B cell (primary cell): Measurements from ENCODE around the gene TRIM44. TPM values are rescaled to one million over a fixed set of nuclear protein-coding genes. Genes with fewer than 3 reads are reported as not detected.

Source experiments
- ATAC-seq: fragments of 200-7000 bp; cut with Tn5 transposase; one replicate; pipeline ENCODE4 v1.10.0; 2021; ENCODE audit warnings: low read depth, mild to moderate bottlenecking, moderate number of reproducible peaks, moderate library complexity
- CTCF ChIA-PET: fragments of 350-600 bp; sonication (Branson Sonifier 250); formaldehyde crosslinking; loops from one replicate; lab custom pipeline; 2021; ENCODE audit warnings: antibody characterized with exemption, inconsistent platforms; lab: Charles Lee
- POLR2A ChIA-PET: fragments of 350-600 bp; sonication (Branson Sonifier 250); formaldehyde crosslinking; loops from one replicate; lab custom pipeline; 2021; ENCODE audit warnings: antibody characterized with exemption; lab: Charles Lee
- DNase-seq: peaks from one replicate; pipeline ENCODE4 v3.0.0; 2013
- H2AFZ ChIP-seq: 2 replicates; pipeline ENCODE4 v1.6.1; 2012; ENCODE audit warnings: mild to moderate bottlenecking, low read depth, low read length; ENCODE audit not compliant: insufficient read depth, poor library complexity, severe bottlenecking
- H3K27ac ChIP-seq, 2 donors: 1 replicate in 1 of 2; 2 replicates in 1 of 2; pipeline ENCODE4 v1.5.1; 2012 to 2013; ENCODE audit warnings: low read length in 2 of 2, mild to moderate bottlenecking in 2 of 2, moderate library complexity in 1 of 2
- H3K27me3 ChIP-seq, 4 experiments: fragments of 200-600 bp in 1 of 4; sonication (generic) in 1 of 4; replicated peaks in 1 of 4; 1 replicate in 2 of 4; 2 replicates in 2 of 4; pipeline versions ENCODE4 v1.6.1 to v1.7.0; 2013 to 2016; ENCODE audit warnings: low read length in 3 of 4, mild to moderate bottlenecking in 2 of 4, mixed read lengths in 1 of 4, moderate library complexity in 1 of 4; ENCODE audit not compliant: insufficient read depth in 4 of 4, control insufficient read depth in 3 of 4; ENCODE audit errors: control extremely low read depth in 1 of 4
- H3K36me3 ChIP-seq, 2 experiments: replicated peaks in 1 of 2; 1 replicate in 1 of 2; 2 replicates in 1 of 2; pipeline versions ENCODE4 v1.6.1 to v1.7.1; 2013; ENCODE audit warnings: low read length in 1 of 2; ENCODE audit not compliant: insufficient read depth in 2 of 2, control insufficient read depth in 1 of 2; ENCODE audit errors: control extremely low read depth in 1 of 2, extremely low read depth in 1 of 2
- H3K4me1 ChIP-seq, 2 donors: fragments of 200-600 bp in 1 of 2; sonication (generic) in 1 of 2; 1 replicate in 1 of 2; 2 replicates in 1 of 2; pipeline versions ENCODE4 v1.5.1 to v1.6.1; 2013 to 2017; ENCODE audit warnings: low read length in 2 of 2; ENCODE audit not compliant: control insufficient read depth in 2 of 2, insufficient read depth in 2 of 2
- H3K4me2 ChIP-seq: replicated peaks from 2 replicates; pipeline ENCODE3; 2012; ENCODE audit warnings: mild to moderate bottlenecking, low read depth, low read length; ENCODE audit not compliant: poor library complexity, severe bottlenecking
- H3K4me3 ChIP-seq, 5 experiments: fragments of 200-600 bp in 1 of 5; sonication (generic) in 1 of 5; 1 replicate in 3 of 5; 2 replicates in 2 of 5; pipeline versions ENCODE4 v1.5.1 to v1.7.0; 2011 to 2016; ENCODE audit warnings: low read length in 4 of 5, mild to moderate bottlenecking in 4 of 5, low read depth in 2 of 5, control low read depth in 1 of 5, moderate library complexity in 1 of 5; ENCODE audit not compliant: insufficient read depth in 1 of 5; ENCODE audit errors: control extremely low read depth in 1 of 5, extremely low read depth in 1 of 5
- H3K79me2 ChIP-seq: fragments of 200-600 bp; sonication (generic); one replicate; pipeline ENCODE4 v1.6.0; 2016; ENCODE audit warnings: low read length; ENCODE audit not compliant: control insufficient read depth, insufficient read depth
- H3K9ac ChIP-seq: fragments of 200-600 bp; sonication (generic); 2 replicates; pipeline ENCODE4 v1.6.1; 2017; ENCODE audit warnings: mild to moderate bottlenecking, low read length, moderate library complexity
- H3K9me3 ChIP-seq, 3 donors: one replicate each; pipeline versions ENCODE4 v1.6.1 to v1.7.1; 2013; ENCODE audit warnings: low read length in 2 of 3; ENCODE audit not compliant: control insufficient read depth in 2 of 3, insufficient read depth in 1 of 3; ENCODE audit errors: control extremely low read depth in 1 of 3
- H4K20me1 ChIP-seq: 2 replicates; pipeline ENCODE4 v1.6.0; 2012; ENCODE audit warnings: mild to moderate bottlenecking, low read length; ENCODE audit not compliant: insufficient read depth, control insufficient read depth, poor library complexity, severe bottlenecking
- H3K27ac Mint-ChIP-seq: one replicate; pipeline ENCODE4 v1.8.0; 2021; ENCODE audit warnings: mixed read lengths
- H3K27me3 Mint-ChIP-seq: one replicate; pipeline ENCODE4 v1.8.0; 2021; ENCODE audit warnings: mixed read lengths
- H3K4me1 Mint-ChIP-seq: one replicate; pipeline ENCODE4 v1.8.0; 2021; ENCODE audit warnings: mixed read lengths
- H3K4me3 Mint-ChIP-seq: one replicate; pipeline ENCODE4 v1.8.0; 2021; ENCODE audit warnings: mixed read lengths
- H3K9me3 Mint-ChIP-seq: one replicate; pipeline ENCODE4 v1.8.0; 2022; ENCODE audit warnings: mixed read lengths; ENCODE audit not compliant: insufficient read depth
- EZH2 ChIP-seq: IDR thresholded peaks from 2 replicates; pipeline ENCODE4 v1.6.1; 2012; ENCODE audit warnings: borderline replicate concordance, low read depth, mild to moderate bottlenecking, moderate library complexity, low read length; ENCODE audit not compliant: insufficient read depth, poor library complexity, severe bottlenecking
- WGBS: methylation state at CpG from one replicate; pipeline ENCODE4 v1.1.5; 2013; ENCODE audit warnings: missing lambda C conversion rate; ENCODE audit not compliant: insufficient coverage; 5-methylcytosine and 5-hydroxymethylcytosine counted together
- intact Hi-C: fragments of 100-400 bp; cut with micrococcal nuclease; formaldehyde crosslinking; loops from one replicate; pipeline ENCODE4 v1.10.0; 2022
- polyA plus RNA-seq: library from polyadenylated mRNA; depleted of rRNA; stranded (reverse); fragments of >200 nt; gene quantifications from 2 replicates; pipeline ENCODE4 v1.2.3, GENCODE V29; 2012
- total RNA-seq, 2 donors: library from RNA; stranded (reverse); fragments of 120-200 nt in 1 of 2; gene quantifications; 1 replicate in 1 of 2; 2 replicates in 1 of 2; pipeline versions ENCODE4 v1.2.3 to v1.2.4, GENCODE V29; 2013 to 2022
- TF ChIP-seq, protein P1 (sequence below): fragments of 200-600 bp; IDR thresholded peaks from one replicate; pipeline ENCODE4 v1.8.0; 2022; ENCODE audit warnings: antibody characterized with exemption, mild to moderate bottlenecking

The TRIM44 gene
- total and polyA plus RNA-seq, 2 donors (not counting 1 experiment from before 2014, with no cell fraction given) = 39.1 to 71.1 TPM

DNA sequence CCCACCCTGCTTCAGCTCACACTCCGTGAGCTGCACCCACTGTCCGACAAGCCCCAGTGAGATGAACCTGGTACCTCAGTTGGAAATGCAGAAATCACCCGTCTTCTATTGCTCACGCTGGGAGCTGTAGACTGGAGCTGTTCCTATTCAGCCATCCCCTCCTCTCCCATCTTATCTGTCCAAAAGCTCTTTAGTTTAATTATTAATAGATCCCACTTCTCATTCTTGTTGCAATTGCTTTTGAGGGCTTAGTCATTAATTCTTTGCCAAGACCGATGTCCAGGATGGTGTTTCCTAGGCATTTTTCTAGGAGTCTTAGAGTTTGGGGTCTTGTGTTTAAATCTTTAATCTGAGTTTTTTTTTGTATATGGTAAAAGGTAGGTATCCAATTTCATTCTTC is 116.8 kb downstream of the TRIM44 start:
- ChIA-PET CTCF (no interaction called here), POLR2A (no interaction called here)
- no peak overlapping the region for H3K27ac Mint-ChIP-seq

More for the DNA sequence above, 116.8 kb downstream of the TRIM44 start:
- no peak overlapping the region for H3K9ac ChIP-seq
- intact Hi-C loops = no loop called here
- H3K4me1 ChIP-seq = peaks cover 0 to 5% of the 10 kb centered on the region in 2 donors
- DNase-seq (no peak), ATAC-seq (no peak)
- H3K4me3 Mint-ChIP-seq = no peak overlapping the region
- no peaks in the 10 kb centered on the region for H3K27me3 ChIP-seq
- H3K36me3 ChIP-seq = no peaks in the 10 kb centered on the region
- H3K4me3 ChIP-seq = no peak overlapping the region
- H3K9me3 Mint-ChIP-seq = peaks cover 12% of the 10 kb centered on the region
- no peak overlapping the region for H3K27ac ChIP-seq
- peaks cover 0 to 10% (median 8%) of the 10 kb centered on the region in 3 donors for H3K9me3 ChIP-seq
- TF ChIP-seq, protein P1, sequence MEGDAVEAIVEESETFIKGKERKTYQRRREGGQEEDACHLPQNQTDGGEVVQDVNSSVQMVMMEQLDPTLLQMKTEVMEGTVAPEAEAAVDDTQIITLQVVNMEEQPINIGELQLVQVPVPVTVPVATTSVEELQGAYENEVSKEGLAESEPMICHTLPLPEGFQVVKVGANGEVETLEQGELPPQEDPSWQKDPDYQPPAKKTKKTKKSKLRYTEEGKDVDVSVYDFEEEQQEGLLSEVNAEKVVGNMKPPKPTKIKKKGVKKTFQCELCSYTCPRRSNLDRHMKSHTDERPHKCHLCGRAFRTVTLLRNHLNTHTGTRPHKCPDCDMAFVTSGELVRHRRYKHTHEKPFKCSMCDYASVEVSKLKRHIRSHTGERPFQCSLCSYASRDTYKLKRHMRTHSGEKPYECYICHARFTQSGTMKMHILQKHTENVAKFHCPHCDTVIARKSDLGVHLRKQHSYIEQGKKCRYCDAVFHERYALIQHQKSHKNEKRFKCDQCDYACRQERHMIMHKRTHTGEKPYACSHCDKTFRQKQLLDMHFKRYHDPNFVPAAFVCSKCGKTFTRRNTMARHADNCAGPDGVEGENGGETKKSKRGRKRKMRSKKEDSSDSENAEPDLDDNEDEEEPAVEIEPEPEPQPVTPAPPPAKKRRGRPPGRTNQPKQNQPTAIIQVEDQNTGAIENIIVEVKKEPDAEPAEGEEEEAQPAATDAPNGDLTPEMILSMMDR = no peak
- TF ChIP-seq EZH2 = no peak
- peaks cover 45% of the 10 kb centered on the region for H3K4me1 Mint-ChIP-seq
- peaks cover 29% of the 10 kb centered on the region for H4K20me1 ChIP-seq
- H3K79me2 ChIP-seq = peaks cover 24% of the 10 kb centered on the region
- no peak overlapping the region for H2AFZ ChIP-seq
- no peaks in the 10 kb centered on the region for H3K27me3 Mint-ChIP-seq
- WGBS = 100% methylated on average over 4 of the region's 5 CpGs
- H3K4me2 ChIP-seq = no peak overlapping the region
